OCI-LY3 (cell line): ENCODE measurements around the gene GBX2.
"Not testable (repeated sequence)": the region's sequence is repeated elsewhere in the genome, so short reads cannot be mapped to it uniquely, and the experiment has no call there.

Experiments
- CTCF ChIP-seq: fragments of 200-600, 300-600 bp; sonication (generic); IDR thresholded peaks from 2 replicates; pipeline ENCODE4 v1.5.1; 2014; ENCODE audit warnings: antibody characterized with exemption, low read length, low read depth
- EZH2phosphoT487 ChIP-seq: fragments of 200-600 bp; shearing (Covaris generic); IDR thresholded peaks from 2 replicates; pipeline ENCODE4 v1.6.1; 2018; ENCODE audit warnings: antibody characterized with exemption, mixed run types, low read depth

DNA sequence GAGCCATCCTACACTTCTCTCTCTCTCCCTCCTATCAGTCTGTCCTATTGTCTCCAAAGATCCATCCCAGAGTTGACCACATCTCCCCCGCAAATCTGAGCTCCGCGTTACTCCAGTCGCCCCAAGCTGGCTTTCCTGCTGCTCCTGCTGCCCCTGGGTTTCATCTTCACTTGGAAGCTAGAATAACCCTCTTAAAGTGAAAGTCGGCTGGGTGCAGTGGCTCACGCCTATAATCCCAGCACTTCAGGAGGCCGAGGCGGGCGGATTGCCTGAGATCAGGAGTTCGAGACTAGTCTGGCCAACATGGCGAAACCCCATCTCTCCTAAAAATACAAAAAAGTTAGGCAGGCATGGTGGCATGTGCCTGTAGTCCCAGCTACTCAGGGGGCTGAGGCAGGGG, 26.6 kb downstream of the GBX2 start:
- not testable (repeated sequence) for TF ChIP-seq CTCF, EZH2phosphoT487
